ENCODE results near the gene NFYC. TPM values are rescaled to one million over a fixed set of nuclear protein-coding genes. Genes with fewer than 3 reads are reported as not detected.

The NFYC gene
- total and polyA plus RNA-seq, 2 of the 8 experiments (the other 6 are each of a cell fraction or from before 2014, with no cell fraction given) = 54.1 to 124 TPM

DNA sequence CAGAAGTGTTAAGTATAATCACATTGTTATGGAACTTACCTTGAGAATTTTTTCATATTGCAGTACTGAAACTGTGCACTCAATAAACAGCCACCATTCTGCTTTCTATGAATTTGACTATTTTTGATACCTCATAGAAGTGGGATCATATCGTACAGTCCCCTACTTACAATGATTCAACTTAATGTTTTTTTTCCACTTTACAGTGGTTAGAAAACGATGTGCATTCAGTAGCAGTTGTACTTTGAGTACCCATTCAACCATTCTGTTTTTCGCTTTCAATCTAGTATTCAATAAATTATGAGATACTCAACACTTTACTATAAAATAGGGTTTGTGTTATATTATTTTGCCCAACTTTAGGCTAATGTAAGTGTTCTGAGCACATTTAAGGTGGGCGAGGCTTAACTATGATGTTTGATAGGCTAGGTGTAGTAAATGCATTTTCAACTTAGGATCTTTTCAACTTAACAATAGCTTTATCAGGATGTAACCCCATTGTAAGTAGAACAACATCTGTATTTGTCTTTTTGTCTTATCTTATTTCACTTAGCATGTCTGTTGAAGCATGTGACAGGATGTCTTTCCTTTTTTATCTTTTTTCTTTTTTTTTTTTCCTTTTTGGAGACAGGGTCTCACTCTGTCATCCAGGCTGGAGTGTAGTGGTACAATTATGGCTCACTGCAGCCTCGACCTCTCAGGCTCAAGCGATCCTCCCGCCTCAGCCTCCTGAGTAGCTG is 49.7 kb downstream of the NFYC start (continued):
- TF ChIP-seq BRCA1 (IDR thresholded peaks at IDR 0.05; ENCODE audit: low read depth, low read length) = no peak
